Stimulated activated CD8-positive, alpha-beta memory T cell treated with anti-CD3 and anti-CD28 coated beads, Interleukin-15, amount 100 ng/mL, for 24 hours (primary cell): ENCODE measurements around the gene EDA.

ENCODE experiments used
- DNase-seq: peaks from one replicate; pipeline ENCODE4 v3.0.0-alpha.2; 2020; ENCODE audit warnings: low read depth

Gene EDA

DNA sequence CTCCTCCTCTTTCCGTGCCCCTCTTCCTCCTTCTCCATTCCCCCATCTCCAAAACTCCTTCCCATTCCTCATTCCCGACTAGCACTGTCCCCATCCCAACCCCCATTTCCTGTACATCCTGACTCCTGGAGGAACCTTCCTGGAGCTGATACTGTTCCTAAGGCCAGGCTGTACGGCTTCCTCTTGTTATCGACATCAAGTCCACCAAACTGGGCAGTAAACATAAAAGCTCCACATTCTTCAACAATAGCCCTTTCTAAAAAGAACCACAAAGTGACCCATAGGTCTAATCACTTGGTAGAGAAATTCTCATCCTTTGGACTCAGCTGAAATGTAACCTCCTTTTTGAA is 410.9 kb downstream of the EDA start:
- DNase-seq: no peak

DNA sequence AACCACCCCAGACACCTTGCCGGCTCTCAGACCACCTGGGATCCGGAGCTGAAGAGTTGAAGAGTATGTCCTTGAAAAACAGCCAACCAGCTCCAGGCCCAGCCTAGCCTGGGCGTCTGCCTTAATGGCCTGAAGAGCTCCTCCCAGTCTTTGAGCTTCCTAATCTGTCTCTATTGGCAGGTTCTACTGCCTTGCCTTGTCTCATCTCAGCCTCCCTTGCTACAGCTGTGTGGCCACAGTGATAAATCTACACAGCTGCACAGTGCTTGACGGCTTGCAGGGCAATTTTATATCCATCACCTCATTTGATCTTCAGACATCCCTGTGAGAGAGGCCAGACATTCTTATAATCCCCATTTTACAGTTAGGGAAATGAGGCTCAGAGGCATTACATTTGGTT is 413.9 kb downstream of the EDA start:
- no peak for DNase-seq

DNA sequence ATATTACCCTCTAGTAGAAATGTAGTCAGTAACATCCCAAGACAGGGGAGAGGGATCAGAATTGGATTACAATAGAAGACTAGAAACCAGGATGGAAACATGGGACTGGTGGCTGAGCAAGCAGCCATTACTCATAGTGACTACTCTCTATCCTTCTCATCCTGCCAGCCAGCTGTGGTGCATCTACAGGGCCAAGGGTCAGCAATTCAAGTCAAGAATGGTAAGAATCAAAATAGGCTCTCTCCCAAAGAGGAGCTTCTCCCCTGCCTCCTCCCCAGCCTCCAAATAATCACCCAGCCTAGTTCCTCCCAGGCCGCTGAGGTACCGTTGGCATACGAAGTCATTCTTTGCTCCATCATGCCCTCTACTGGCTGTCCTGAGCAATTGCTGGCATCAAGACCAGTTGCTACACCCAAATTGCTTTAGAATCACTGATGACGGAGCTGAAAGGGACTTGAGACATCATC is 414.4 kb downstream of the EDA start:
- no peak for DNase-seq

DNA sequence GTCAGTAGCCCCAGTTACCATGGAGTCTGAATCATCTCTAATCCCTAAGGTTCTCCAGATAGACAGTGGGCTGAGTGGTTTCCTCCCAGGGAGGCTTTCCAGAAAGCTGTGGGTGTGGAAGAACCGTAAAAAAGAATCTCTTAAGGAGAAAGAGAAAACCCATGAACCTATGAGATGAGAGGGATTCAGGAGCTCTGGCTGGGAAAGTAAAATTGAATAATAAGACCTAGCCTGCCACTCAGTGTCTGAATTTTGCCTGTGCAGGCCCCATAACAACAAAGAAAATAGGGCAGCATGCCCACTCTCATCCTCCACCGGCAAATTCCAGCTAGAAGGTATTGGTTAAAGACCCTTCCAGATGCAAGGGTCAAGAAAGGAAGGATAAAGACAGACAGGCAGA is 416.9 kb downstream of the EDA start:
- DNase-seq: no peak

DNA sequence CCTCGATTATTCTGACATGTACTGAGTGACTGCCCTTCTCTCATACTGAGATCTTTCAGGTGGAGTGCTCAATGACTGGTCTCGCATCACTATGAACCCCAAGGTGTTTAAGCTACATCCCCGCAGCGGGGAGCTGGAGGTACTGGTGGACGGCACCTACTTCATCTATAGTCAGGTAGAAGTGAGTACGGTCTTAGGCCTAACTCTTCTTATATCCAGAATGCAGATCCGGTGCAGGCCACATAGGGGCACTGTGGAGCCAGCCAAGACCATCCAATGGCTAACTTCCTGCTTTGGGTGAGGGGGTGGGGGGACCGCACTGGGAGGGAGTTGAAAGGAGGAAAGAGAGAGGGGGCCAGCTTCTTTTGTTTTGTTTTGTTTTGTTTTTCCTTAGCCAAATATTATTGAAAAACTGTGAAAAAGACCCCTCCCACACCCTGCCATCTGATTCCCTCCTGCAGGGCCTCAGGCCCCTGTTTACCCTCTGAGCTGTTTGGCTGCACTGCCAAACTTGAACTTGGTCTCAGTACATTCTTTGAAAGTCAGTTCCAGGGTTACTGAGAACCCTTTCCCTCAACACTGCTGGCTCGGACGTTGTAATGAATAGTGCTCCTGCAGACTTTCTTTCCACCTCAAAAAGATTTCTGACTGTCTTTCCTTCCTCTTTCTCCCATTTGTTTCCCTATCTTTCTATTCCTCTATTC is 417.6 kb downstream of the EDA start:
- no peak for DNase-seq

DNA sequence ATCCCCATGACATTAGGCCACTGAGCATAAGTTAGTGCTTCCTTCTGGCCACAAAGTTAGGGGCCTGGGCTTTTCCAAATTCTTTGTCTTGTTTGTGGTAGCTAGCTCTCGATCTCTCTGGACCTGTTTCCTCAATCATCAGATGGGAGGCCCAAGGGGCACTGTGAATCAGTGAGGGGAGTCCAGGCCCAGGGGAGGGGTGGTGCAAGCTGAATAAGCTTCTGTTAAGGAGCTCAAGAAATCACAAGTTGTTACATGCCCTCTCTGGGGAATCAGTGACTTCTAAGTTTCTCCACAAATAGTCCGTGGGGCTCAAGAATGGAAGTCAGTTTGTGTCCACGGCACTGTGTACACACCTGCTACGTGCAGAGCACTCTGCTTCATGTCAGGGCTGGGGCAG is 418.7 kb downstream of the EDA start:
- DNase-seq: no peak

DNA sequence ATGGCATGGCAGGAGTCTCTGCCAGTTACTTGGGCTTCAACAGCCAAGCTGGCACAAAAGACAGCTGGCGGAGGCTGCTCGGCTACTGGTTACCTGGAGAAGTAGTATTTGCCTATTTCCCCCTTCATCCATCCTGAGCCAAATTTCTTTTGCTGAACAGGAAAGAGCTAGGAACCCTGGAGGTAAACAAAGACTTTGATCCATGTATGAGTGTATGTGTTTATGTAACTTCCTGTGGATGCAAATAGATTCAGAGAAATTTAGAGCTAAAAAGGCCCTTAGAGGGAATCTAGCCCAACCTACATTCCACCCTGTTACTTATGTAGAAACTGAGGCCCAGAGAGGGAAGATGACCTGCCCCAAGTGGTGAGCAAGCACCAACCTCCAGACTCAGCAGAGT is 422.6 kb downstream of the EDA start:
- DNase-seq: no peak

DNA sequence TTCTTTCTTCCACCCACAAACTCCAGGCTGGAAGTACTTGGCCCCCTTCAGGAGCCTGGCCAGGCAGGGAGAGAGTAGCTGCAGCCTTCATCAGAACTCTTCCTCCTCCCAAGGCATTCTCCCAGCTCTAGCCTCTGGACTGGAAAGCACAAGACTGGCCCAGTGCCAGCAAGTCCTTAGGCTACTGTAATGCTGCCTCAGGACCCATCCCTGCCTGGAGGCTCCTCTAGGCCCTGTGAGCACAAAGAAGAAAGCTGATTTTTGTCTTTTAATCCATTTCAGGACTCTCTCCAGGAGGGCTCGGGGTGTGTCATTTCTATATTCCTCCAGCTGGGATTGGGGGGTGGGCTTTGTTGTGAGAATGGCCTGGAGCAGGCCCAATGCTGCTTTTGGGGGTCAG is 423.0 kb downstream of the EDA start:
- no peak for DNase-seq

DNA sequence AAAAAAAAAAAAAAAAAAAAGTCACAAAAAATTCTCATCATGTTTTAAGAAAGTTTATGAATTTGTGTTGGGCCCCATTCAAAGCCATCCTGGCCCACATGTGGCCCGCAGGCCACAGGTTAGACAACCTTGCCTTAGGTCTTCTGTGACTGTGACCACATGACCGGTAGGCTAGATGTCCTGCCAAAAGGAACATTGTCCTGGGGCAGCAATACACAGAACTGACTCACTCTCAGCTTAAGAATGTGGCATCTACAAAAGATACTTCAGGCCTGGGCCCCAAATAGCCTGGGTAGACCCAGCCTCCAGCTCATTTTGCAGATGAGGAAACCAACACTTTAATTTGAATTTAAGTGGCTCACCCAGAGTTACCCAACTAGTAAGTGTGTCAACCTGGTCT is 423.8 kb downstream of the EDA start:
- DNase-seq: no peak

DNA sequence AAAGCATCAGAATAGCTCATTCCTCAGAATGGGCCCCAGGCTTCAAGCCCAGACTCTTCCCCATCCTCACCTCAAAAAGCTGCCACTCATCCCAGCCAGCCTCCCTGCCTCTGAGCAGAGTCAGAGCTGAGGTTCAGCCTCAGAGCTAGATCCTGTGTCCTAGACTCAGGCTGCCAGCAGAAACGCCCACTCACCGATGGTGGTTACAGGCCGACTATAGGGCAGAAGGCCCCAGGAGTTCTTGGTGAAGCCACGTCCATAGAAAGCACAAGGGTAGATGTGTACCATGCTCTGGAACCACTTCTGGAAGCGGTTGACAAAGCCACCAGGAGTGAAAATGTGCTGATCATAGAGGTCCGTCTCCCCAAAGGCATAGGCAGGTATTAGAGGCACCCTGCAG is 426.1 kb downstream of the EDA start:
- no peak for DNase-seq

DNA sequence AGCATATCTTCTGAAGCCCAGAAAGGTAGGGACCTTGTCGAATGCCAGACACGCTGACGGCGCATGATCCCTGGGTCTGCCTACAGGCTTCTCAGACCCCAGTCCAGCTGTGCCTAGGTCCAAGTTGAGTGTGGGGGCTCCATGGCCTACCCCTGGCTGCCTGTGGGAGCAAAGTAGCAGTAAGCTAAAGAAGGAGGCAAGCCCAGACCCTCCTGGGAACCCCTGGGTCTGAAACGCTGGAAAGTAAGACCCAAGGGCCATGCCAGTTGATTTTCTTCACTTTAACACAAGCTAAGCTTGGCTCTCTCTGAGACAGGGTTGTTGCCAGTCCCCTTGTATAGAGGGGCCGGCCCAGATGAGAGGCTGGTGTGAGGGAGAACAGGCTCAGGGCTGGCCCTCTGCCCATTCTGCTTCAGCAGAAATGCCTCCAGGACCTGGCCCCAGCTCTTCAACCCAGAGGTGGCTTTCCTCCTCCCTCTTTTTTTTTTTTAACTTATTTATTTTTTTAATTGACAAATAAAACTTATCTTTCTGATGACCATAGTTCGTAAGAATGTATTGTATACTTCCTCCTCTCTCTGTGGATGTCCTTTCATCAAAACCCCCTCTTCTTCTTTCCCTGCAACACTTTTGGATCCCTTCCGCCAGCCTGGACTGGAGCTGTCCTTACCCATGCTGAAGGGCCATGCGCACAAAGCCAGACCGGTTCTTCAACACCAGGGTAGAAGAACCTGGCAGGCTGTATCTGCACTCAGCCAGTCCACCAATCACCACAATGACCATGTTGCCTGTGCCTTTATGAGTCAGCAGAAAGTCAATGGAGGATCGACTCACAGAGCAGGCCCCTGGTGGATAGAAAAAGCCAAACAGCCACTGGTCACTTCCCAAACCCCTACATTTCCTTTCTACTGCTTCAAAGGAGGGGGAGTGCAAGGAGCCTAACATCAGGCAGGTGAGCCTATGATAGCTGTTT is 426.8 kb downstream of the EDA start:
- no peak for DNase-seq

DNA sequence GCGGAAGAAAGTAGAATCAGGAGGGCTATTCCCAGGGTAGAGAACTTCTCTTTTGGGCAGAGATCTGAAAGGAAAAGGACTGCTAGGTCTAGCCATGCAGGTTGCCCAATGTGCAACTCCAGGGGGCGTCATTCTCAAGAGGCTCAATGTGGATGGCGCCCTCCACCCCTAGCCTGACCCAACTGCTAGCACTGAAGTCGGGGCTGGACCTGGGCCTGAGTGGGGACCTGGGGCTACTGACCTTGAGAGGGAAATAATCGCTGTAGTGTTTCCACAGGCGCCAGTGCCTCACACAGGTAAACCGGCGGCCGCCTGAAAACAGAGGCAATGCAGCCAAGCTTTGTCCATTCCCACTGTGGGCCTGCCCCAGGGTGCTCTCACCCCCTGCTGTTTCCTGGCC is 427.8 kb downstream of the EDA start:
- no peak for DNase-seq

DNA sequence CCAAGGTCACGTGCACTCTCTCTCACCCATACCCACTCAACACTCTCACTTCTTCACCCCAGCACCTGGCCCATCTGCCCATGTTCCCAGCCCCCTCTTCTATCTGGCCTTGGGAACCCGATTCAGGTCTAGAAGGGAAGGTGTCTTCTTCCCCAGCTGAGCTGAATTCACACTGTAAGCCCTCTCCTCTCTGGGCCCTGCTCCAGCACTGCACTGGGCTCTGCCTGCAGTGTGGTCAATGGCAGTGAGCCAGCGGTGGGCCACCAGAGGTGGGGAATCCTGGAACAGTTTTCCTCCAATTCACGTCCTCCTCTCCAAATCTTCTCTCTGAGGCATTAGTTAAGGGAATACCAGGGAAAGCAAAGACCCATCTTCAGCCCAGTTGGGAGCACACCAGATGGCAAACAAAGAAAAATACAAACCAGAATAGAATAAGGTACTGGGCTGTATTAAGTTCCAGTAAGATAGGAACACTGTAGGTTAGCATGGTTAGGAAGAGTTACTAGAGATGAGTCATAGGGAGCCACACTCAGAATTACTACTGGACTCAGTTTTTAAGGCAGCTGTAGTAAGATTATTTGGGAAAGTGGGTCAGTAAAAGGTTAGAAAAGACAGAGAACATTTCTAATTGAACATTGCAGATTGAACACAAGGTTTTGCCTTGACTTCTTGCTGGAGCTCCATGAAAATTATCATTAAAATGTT is 428.8 kb downstream of the EDA start:
- no peak for DNase-seq

DNA sequence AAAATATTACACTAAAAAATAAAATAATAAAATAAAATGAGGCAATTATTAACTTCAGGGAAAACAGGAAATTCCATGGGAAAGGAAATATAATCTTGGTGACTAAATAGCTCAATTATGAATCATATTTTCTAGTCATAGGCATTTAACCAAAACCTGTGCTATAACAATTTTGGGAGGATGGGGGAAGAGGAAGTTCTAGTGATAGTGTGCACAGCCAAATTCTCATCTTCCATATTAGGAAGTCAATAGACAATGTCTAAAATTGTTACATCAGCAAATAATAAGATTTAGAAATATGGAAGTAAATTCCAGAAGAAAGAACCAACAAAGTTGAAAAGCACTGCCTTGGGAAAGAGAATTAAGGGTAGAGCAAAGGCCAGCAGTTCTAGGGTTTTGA is 431.1 kb downstream of the EDA start:
- DNase-seq: no peak

DNA sequence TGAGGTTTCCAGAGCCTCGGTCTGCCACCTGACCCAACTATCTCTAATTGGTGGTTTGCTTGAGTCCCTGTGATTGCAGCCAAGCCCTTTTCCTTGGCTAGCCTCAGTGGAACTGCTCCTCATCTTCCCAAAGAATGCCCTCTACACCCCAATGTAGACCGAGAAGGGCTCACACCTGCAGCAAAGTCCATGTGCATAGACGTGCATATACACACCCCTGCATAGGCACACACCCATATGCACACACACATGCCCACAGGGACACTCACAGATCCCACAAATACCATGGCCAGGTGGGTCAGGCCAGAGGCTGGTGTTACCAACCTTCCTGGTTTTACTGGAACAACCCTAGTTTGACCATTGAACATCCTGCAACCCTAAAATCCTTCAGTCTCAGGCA is 433.5 kb downstream of the EDA start:
- DNase-seq: no peak

DNA sequence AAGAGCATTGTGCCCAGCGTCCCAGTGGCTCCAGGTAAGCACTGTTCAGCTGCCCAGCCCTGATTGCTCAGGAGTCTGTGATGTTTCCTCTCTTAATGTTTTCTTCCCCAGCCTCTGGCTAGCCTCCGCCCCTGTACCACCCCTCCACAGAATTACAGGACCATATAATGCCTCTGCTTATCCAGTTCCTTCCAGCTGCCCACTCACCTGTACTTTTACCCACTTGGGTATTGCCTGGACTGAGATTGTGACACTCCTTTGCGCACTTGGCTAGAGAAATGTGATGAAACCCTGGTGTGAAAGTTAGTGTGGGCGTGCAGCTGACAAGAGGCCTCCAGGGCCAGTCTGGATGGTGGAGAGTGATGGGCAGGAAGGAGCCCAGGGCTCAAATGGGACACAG is 434.0 kb downstream of the EDA start, which contains the start of gene AWAT2:
AWAT2 (minus strand) TSS at position 14 of the 400 bp plus-strand sequence; CDS start at position 8, 6 bp downstream.
- DNase-seq: no peak

DNA sequence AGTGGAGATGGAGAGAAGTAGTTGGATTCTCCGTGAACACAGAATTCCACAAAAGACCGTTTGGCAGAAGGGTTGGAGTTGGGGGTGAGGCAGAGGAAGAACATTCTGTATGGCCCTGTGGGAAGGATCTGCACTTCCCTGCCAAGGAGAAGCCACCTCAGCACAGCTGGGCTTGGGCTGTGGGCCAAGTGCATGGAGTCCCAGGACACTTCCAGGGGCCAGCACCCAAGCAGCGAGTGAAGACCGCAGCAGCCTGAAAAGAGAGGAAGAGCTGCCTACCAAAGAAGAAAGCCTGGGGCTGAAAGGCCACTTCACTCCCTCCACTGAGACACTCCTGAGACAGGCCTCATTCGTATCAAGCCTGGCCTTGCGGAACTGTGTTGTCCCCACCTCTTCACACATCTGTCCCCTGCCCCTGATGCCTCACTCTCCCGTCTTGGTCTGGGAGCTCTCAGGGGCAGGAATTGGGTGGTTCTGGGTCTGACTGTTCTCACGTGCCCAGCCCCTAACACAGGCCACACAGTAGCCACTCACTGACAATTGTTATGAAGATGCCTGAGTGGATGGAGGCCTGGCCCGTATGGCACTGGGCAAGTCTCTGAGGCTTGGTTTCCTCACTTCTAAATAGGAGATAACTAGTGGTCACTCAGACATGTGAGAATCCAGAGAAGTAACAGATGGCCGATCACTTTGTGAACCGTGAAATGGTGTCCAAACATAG is 437.1 kb downstream of the EDA start:
- no peak for DNase-seq

DNA sequence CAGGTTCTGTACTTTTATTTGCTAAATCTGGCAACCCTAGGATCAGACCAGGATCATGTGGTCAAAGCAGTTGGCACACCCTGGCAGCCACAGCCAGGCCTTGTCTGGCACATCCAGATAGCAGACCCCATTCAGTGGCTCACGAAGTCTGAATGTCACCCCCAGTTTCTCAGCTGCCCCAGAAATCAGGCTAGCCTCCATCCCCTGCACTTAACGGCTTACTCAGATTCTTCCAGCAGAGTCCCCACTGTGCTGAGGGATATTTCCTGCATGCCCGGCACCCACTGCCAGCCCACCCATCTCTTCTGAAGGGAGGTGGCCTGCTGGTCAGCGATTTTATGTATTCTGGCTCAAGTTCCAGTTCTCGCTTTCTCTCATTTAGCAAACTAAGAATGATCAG is 438.5 kb downstream of the EDA start:
- no peak for DNase-seq

DNA sequence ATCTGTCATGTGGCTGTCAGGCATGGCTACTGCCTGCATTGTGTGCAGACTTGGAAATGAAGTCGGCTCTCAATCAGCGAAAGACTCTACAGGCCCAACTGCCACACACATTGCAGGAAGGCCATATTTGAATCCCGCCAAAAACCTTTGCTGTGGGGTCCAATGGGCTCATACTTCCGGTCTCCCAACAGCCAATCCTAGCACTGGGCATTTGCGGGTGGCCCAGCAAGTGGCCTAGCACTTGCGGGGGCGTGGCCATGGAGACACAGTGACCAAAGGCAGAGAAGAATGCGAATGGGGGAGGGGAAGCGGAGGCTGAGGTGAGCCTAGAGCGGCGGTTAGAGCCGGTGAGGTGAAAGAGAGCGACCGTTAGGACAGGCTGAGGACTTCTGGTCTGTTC is 446.2 kb downstream of the EDA start, which contains the start of gene OTUD6A:
OTUD6A (plus strand) TSS at position 382 of the 400 bp plus-strand sequence. CDS start 68 bp downstream, outside the sequence.
- no peak for DNase-seq

DNA sequence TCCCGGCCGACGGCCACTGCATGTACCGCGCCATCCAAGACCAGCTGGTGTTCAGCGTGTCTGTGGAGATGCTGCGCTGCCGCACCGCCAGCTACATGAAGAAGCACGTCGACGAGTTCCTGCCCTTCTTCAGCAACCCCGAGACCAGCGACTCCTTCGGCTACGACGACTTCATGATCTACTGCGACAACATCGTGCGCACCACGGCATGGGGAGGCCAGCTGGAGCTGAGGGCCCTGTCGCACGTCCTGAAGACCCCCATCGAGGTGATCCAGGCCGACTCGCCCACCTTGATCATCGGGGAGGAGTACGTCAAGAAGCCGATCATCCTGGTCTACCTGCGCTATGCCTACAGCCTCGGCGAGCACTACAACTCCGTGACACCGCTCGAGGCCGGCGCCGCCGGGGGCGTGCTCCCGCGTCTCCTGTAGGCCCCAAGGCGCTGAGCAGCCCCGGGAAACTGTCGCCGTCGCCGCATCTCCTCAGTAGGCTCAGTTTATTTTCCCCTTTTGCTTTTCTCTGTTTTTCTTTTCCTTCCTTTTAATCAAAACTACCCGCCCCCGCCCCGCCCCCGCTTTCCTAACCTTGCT is 447.1 kb downstream of the EDA start:
- DNase-seq: no peak

DNA sequence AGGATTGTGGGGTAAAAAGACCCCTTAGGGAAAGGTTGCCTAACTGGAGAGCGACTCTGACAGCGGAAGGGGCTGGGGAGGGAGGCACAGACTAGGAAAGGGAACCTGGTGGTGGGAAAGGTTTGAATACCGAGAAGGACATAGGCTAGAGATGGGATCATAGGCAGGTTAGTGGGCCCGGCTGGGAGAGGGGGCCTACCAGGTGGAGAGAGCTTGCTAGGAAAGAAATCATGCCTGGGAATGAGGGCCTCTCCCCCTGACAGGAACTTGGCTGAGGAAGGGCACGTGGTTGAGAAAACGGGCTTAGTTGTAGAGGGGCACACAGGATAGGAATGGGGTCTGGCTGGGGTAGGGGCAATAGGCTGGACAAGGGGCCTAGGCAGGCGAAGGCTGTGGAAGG is 450.7 kb downstream of the EDA start:
- DNase-seq: no peak

DNA sequence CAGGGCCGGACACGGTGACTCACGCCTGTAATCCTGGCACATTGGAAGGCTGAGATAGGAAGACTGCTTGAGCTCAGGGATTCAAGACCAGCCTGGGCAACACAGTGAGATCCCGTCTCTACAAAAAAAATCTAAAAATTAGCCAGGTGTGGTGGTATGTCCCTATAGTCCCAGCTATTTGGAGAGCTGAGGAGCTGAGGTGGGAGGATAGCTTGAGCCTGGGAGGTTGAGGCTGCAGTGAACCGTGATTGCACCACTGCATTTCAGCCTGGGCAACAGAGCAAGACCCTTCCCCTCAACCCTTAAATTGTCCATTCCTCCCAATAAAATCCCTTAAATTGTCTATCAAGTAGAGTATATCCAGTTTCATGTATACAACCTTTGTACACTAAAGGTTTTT is 463.4 kb downstream of the EDA start:
- DNase-seq: no peak
